Measurements from ENCODE around the gene TRIM41. TPM values are rescaled to one million over a fixed set of nuclear protein-coding genes. Genes with fewer than 3 reads are reported as not detected.
A peak's percentile ranks its signal among the peaks of the same experiment; 100 is the strongest.

Gene TRIM41
- total RNA-seq, 4 donors from 2014 or later: 17.9 to 23.9 (median 18.7) TPM

DNA sequence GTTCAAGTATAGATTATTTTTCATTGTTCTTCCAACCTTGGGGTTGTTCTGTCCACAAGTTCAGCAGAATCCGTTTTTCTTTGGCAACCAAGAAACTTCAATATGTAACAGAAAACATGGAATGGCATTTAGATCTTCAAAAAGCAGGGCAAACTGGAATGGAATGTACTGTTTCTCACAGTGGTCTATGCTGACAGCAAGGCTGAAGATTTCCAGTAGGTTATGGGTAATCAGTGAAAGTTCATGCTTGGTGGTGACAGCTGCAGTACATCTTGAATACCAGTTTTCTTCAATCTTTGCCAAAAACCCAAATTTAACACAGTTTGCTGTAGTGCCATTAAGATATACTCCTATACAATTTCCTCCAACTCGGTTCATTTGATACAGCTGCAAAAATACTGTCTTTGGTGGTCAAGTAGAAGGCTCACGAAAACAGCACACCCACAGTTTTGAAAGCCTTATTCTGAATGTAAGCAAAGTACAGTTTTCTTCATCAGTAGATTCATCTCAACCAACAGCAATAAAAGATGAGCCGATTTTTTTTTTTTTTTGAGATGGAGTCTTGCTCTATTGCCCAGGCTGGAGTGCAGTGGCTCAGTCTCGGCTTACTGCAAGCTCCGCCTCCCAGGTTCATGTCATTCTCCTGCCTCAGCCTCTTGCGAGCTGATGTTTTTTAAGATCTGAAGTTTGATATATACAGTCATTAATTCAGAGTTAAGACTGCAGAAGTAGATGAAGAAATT lies 32.9 kb downstream of the TRIM41 start:
- H3K27me3 ChIP-seq: no peaks in the 10 kb centered on the region
- in situ Hi-C loops (cut with MboI; ENCODE audit: low pct_ligation_motif_present in 1 of 4, low pct_unique_long_range_greater_than_20kb in 1 of 4, low sequenced_read_pairs in 3 of 4): no loop called here
- intact Hi-C loops (cut with DNase I; ENCODE audit: low total_unique reads): no loop called here
- no peaks in the 10 kb centered on the region for H3K9me3 ChIP-seq
- DNase-seq: no peak
- WGBS, 2 donors (ENCODE audit: low coverage in 1 of 2): 77 to 78% methylated on average over 7 of the region's 7 CpGs
- no peak overlapping the region for H3K4me3 ChIP-seq
- peaks cover 21 to 67% (median 36%) of the 10 kb centered on the region in 4 donors for H3K4me1 ChIP-seq
- H3K36me3 ChIP-seq: peaks cover 0 to 7% (median 0%) of the 10 kb centered on the region in 4 donors
- TF ChIP-seq, protein P1, sequence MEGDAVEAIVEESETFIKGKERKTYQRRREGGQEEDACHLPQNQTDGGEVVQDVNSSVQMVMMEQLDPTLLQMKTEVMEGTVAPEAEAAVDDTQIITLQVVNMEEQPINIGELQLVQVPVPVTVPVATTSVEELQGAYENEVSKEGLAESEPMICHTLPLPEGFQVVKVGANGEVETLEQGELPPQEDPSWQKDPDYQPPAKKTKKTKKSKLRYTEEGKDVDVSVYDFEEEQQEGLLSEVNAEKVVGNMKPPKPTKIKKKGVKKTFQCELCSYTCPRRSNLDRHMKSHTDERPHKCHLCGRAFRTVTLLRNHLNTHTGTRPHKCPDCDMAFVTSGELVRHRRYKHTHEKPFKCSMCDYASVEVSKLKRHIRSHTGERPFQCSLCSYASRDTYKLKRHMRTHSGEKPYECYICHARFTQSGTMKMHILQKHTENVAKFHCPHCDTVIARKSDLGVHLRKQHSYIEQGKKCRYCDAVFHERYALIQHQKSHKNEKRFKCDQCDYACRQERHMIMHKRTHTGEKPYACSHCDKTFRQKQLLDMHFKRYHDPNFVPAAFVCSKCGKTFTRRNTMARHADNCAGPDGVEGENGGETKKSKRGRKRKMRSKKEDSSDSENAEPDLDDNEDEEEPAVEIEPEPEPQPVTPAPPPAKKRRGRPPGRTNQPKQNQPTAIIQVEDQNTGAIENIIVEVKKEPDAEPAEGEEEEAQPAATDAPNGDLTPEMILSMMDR (IDR thresholded peaks at IDR 0.05): no peak
- TF ChIP-seq EP300 (IDR thresholded peaks at IDR 0.05; ENCODE audit: low read depth) (no peak), POLR2AphosphoS5 (IDR thresholded peaks at IDR 0.05) (no peak), POLR2A (IDR thresholded peaks at IDR 0.05) (no peak)
- no peak overlapping the region for H3K27ac ChIP-seq

DNA sequence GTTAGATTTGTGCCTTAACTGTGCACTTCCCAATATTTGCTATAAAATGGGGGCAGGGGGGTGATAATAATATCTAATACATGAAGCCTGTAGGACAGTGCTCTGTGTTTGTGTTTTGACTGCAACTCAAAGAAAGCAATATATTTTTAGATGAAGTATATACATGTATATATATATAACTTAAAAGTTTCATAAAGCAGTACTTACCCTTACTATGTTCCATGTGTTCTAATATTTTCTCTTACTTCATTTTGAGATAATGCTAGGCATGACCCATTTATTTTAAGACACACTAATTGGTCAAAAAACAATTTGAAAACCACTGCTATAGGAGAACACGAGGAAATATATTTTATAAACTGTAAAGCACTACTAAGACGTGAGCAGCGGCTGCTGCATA lies 35.5 kb downstream of the TRIM41 start:
- 34 to 50% methylated on average over 3 of the region's 3 CpGs for WGBS, 2 donors (ENCODE audit: low coverage in 1 of 2)
- Histone ChIP-seq H3K4me1 (peaks cover 13 to 60% (median 35%) of the 10 kb centered on the region in 4 donors), H3K9me3 (no peaks in the 10 kb centered on the region), H3K4me3 (peak overlapping the region in 3 of 4 donors; percentile 71 to 83 (median 78)), H3K27ac (peak overlapping the region in 1 of 4 donors; percentile 99), H3K36me3 (no peaks in the 10 kb centered on the region), H3K27me3 (no peaks in the 10 kb centered on the region)
- in situ Hi-C loops (cut with MboI; ENCODE audit: low pct_ligation_motif_present in 1 of 4, low pct_unique_long_range_greater_than_20kb in 1 of 4, low sequenced_read_pairs in 3 of 4): no loop called here
- DNase-seq: no peak
- no peak for TF ChIP-seq POLR2AphosphoS5 (IDR thresholded peaks at IDR 0.05)
- TF ChIP-seq, protein P1 (IDR thresholded peaks at IDR 0.05): no peak
- no peak for TF ChIP-seq POLR2A (IDR thresholded peaks at IDR 0.05)
- no peak for TF ChIP-seq EP300 (IDR thresholded peaks at IDR 0.05; ENCODE audit: low read depth)
- intact Hi-C loops (cut with DNase I; ENCODE audit: low total_unique reads): no loop called here

DNA sequence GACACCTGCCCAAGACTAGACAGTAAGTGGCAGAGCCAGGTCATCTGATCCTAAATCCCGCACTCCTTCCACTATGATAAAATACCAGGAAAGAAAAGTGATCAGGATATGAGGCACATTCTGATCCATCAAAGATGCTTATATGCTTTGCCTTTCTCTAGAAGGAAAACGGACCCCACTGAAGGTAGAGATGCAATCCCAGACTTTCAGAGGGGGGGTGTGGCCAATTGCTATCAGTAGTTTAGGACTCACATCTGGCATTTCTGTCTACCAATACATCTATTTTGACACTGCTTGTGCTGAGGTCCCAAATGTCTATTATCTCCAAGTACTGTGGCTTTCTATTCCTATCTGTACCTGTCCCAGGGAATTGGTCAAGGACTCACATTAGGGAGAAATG lies 36.2 kb downstream of the TRIM41 start:
- peak overlapping the region in 3 of 4 donors; percentile 71 to 83 (median 78) for H3K4me3 ChIP-seq
- intact Hi-C loops (cut with DNase I; ENCODE audit: low total_unique reads) (no loop called here), in situ Hi-C loops (cut with MboI; ENCODE audit: low pct_ligation_motif_present in 1 of 4, low pct_unique_long_range_greater_than_20kb in 1 of 4, low sequenced_read_pairs in 3 of 4) (no loop called here)
- no peak for DNase-seq
- no peaks in the 10 kb centered on the region for H3K9me3 ChIP-seq
- no peaks in the 10 kb centered on the region for H3K27me3 ChIP-seq
- H3K4me1 ChIP-seq: peaks cover 13 to 60% (median 34%) of the 10 kb centered on the region in 4 donors
- WGBS, 2 donors (ENCODE audit: low coverage in 1 of 2): 29 to 40% methylated on average over 2 of the region's 2 CpGs
- no peak for TF ChIP-seq POLR2A (IDR thresholded peaks at IDR 0.05)
- TF ChIP-seq, protein P1 (IDR thresholded peaks at IDR 0.05): no peak
- no peak for TF ChIP-seq POLR2AphosphoS5 (IDR thresholded peaks at IDR 0.05)
- no peak for TF ChIP-seq EP300 (IDR thresholded peaks at IDR 0.05; ENCODE audit: low read depth)
- peak overlapping the region in 3 of 4 donors; percentile 97 to 100 (median 99) for H3K27ac ChIP-seq
- H3K36me3 ChIP-seq: no peaks in the 10 kb centered on the region

DNA sequence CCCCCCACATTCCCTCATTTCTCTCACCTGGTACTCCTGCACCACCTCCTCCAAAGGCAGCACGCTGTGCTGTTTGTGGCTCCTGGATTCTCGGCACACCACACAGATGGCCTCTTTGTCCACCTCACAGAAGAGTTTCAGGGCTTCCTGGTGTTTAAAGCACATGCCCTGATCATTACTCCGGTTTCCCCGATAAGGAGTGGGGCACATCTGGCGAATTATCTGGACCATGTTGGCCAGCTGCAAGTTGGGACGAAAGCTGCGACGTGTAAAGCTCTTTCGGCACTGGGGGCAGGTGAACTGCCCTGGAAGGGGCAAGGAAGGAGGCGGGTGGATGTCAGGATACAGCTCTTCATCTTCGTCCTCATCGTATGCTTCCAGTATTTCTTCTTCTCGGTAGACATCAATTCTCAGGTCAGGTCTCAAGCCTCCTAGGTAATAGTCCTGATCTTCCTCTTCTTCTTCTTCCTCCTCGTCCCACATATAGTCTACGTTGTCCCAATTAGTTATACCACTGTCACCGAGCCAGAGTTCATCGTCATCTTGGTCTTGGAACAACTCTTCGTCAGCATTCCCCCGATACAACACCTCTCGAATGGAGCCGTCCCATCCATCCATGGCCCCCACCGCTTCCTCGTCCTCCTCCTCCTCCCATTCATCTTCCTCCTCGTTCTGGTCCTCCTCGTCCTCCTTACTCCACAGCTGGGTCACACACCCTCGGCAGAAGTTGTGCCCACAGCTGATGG lies 37.1 kb downstream of the TRIM41 start:
- in situ Hi-C loops (cut with MboI; ENCODE audit: low pct_ligation_motif_present in 1 of 4, low pct_unique_long_range_greater_than_20kb in 1 of 4, low sequenced_read_pairs in 3 of 4): loop anchor here in 1 of 4 donors (5.0 kb wide), 1 partner anchor 73 kb away; no protein-coding TSS in a partner anchor
- Histone ChIP-seq H3K9me3 (no peaks in the 10 kb centered on the region), H3K27ac (peak overlapping the region; percentile 92 to 100 (median 98)), H3K4me3 (peak overlapping the region; percentile 71 to 85 (median 80)), H3K36me3 (no peaks in the 10 kb centered on the region), H3K27me3 (no peaks in the 10 kb centered on the region), H3K4me1 (peaks cover 13 to 56% (median 33%) of the 10 kb centered on the region in 4 donors)
- WGBS, 2 donors (ENCODE audit: low coverage in 1 of 2): 0 to 3% methylated on average over 11 to 26 of the region's 26 CpGs
- DNase-seq: no peak
- TF ChIP-seq POLR2AphosphoS5 (IDR thresholded peaks at IDR 0.05): no peak
- TF ChIP-seq, protein P1 (IDR thresholded peaks at IDR 0.05): no peak
- no peak for TF ChIP-seq POLR2A (IDR thresholded peaks at IDR 0.05)
- intact Hi-C loops (cut with DNase I; ENCODE audit: low total_unique reads): no loop called here

All from transverse colon (tissue), 4 donors.